GM12878 (cell line): ENCODE measurements around the gene MAPK8IP1. TPM values are rescaled to one million over a fixed set of nuclear protein-coding genes. Genes with fewer than 3 reads are reported as not detected.

Experiments
- CEBPB ChIP-seq, 2 experiments: fragments of 150-350 bp in 1 of 2; IDR thresholded peaks; 2 replicates each; pipeline ENCODE4 v1.6.1; 2012 to 2014; ENCODE audit warnings: low read depth in 2 of 2, low read length in 2 of 2, borderline replicate concordance in 1 of 2, inconsistent platforms in 1 of 2
- DPF2 ChIP-seq: fragments of 450-650 bp; IDR thresholded peaks from 2 replicates; pipeline ENCODE4 v1.6.1; 2017; ENCODE audit warnings: mild to moderate bottlenecking
- FOXM1 ChIP-seq: IDR thresholded peaks from 2 replicates; pipeline ENCODE4 v1.6.1; 2012; ENCODE audit warnings: low read depth, mild to moderate bottlenecking, inconsistent platforms, low read length, moderate library complexity
- IKZF2 ChIP-seq, 2 experiments: fragments of 450-650 bp; IDR thresholded peaks; 2 replicates each; pipeline ENCODE4 v1.6.1; 2017; ENCODE audit warnings: mild to moderate bottlenecking in 2 of 2, moderate library complexity in 2 of 2
- POLR2AphosphoS5 ChIP-seq: IDR thresholded peaks from 2 replicates; pipeline ENCODE4 v1.6.1; 2011; ENCODE audit warnings: mild to moderate bottlenecking, low read length, inconsistent platforms
- RAD51 ChIP-seq: fragments of 450-650 bp; IDR thresholded peaks from 2 replicates; pipeline ENCODE4 v1.6.1; 2016; ENCODE audit warnings: moderate library complexity, mild to moderate bottlenecking, inconsistent platforms
- RUNX3 ChIP-seq: IDR thresholded peaks from 2 replicates; pipeline ENCODE4 v1.6.1; 2012; ENCODE audit warnings: low read length, inconsistent platforms
- SPI1 ChIP-seq: IDR thresholded peaks from 2 replicates; pipeline ENCODE4 v1.6.1; 2011; ENCODE audit warnings: low read depth, mild to moderate bottlenecking, low read length, moderate library complexity, borderline replicate concordance; ENCODE audit not compliant: insufficient read depth
- SREBF2 ChIP-seq: IDR thresholded peaks from 2 replicates; pipeline ENCODE4 v1.6.1; 2012; ENCODE audit warnings: mild to moderate bottlenecking, low read length
- SUPT20H ChIP-seq: IDR thresholded peaks from 2 replicates; pipeline ENCODE4 v1.6.1; 2011; ENCODE audit warnings: low read depth, mild to moderate bottlenecking, low read length, moderate library complexity, borderline replicate concordance; ENCODE audit not compliant: control insufficient read depth
- TARDBP ChIP-seq: IDR thresholded peaks from 2 replicates; pipeline ENCODE4 v1.6.1; 2016; ENCODE audit warnings: borderline replicate concordance
- WRNIP1 ChIP-seq: IDR thresholded peaks from 2 replicates; pipeline ENCODE4 v1.6.1; 2011; ENCODE audit warnings: low read depth, low read length, improper control_type of control experiment, borderline replicate concordance
- polyA plus RNA-seq, 11 experiments: library from polyadenylated mRNA; depleted of rRNA in 4 of 11; unstranded in 6 of 11; stranded (reverse) in 5 of 11; fragments of >200 nt; fragmentation: Nextera tagmentation in 4 of 11; fragmentation: Illumina TruSeq in 1 of 11; extraction: Ambion mirVana in 4 of 11; extraction: Trizol in 1 of 11; gene quantifications; 1 replicate in 1 of 11; 2 replicates in 10 of 11; pipeline versions ENCODE4 v1.2.1 to v1.2.3, GENCODE V29; 2011 to 2016; ENCODE audit warnings: inconsistent platforms in 2 of 11, missing spikeins in 2 of 11, low read depth in 1 of 11
- total RNA-seq, 4 experiments: library from RNA; depleted of rRNA in 3 of 4; stranded (reverse); fragments of >200 nt in 3 of 4; fragmentation: Illumina TruSeq in 1 of 4; extraction: Trizol in 1 of 4; gene quantifications; 2 replicates each; pipeline versions ENCODE4 v1.2.1 to v1.2.3, GENCODE V29; 2013 to 2021
- TF ChIP-seq, protein P1 (sequence below): fragments of 450-650 bp; IDR thresholded peaks from 2 replicates; pipeline ENCODE4 v1.6.1; 2016; ENCODE audit warnings: mild to moderate bottlenecking, moderate library complexity, borderline replicate concordance
- TF ChIP-seq, protein P2 (sequence below): IDR thresholded peaks from 2 replicates; pipeline ENCODE4 v1.6.1; 2011; ENCODE audit warnings: low read depth, low read length, improper control_type of control experiment, borderline replicate concordance
- TF ChIP-seq, protein P3 (sequence below): IDR thresholded peaks from 2 replicates; pipeline ENCODE4 v1.6.1; 2012; ENCODE audit warnings: mild to moderate bottlenecking, low read depth, low read length
- TF ChIP-seq, protein P4 (sequence below): IDR thresholded peaks from 2 replicates; pipeline ENCODE4 v1.6.1; 2012; ENCODE audit warnings: low read depth, low read length, improper control_type of control experiment
- TF ChIP-seq, protein P5 (sequence below): fragments of 450-650 bp; conservative IDR thresholded peaks from 2 replicates; pipeline ENCODE4 v1.6.1; 2017; ENCODE audit warnings: mild to moderate bottlenecking, moderate library complexity

MAPK8IP1 gene
- total and polyA plus RNA-seq, 10 of the 15 experiments (the other 5 are each of a cell fraction or from before 2014, with no cell fraction given), result 0.04 to 0.44 (median 0.11) TPM; not detected in 2

GRCh38 chr11:45930031-45930794 lies 44.8 kb downstream of the MAPK8IP1 start (continued):
- TF ChIP-seq, protein P1, sequence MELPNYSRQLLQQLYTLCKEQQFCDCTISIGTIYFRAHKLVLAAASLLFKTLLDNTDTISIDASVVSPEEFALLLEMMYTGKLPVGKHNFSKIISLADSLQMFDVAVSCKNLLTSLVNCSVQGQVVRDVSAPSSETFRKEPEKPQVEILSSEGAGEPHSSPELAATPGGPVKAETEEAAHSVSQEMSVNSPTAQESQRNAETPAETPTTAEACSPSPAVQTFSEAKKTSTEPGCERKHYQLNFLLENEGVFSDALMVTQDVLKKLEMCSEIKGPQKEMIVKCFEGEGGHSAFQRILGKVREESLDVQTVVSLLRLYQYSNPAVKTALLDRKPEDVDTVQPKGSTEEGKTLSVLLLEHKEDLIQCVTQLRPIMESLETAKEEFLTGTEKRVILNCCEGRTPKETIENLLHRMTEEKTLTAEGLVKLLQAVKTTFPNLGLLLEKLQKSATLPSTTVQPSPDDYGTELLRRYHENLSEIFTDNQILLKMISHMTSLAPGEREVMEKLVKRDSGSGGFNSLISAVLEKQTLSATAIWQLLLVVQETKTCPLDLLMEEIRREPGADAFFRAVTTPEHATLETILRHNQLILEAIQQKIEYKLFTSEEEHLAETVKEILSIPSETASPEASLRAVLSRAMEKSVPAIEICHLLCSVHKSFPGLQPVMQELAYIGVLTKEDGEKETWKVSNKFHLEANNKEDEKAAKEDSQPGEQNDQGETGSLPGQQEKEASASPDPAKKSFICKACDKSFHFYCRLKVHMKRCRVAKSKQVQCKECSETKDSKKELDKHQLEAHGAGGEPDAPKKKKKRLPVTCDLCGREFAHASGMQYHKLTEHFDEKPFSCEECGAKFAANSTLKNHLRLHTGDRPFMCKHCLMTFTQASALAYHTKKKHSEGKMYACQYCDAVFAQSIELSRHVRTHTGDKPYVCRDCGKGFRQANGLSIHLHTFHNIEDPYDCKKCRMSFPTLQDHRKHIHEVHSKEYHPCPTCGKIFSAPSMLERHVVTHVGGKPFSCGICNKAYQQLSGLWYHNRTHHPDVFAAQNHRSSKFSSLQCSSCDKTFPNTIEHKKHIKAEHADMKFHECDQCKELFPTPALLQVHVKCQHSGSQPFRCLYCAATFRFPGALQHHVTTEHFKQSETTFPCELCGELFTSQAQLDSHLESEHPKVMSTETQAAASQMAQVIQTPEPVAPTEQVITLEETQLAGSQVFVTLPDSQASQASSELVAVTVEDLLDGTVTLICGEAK, result peak; percentile 68; the same call in 1 of the 2 replicates
- no peak for TF ChIP-seq SREBF2
- no peak for TF ChIP-seq SUPT20H
- peak; percentile 77 for TF ChIP-seq TARDBP
- TF ChIP-seq RAD51, result no peak
- TF ChIP-seq SPI1, result no peak
- no peak for TF ChIP-seq WRNIP1
- TF ChIP-seq, protein P2, sequence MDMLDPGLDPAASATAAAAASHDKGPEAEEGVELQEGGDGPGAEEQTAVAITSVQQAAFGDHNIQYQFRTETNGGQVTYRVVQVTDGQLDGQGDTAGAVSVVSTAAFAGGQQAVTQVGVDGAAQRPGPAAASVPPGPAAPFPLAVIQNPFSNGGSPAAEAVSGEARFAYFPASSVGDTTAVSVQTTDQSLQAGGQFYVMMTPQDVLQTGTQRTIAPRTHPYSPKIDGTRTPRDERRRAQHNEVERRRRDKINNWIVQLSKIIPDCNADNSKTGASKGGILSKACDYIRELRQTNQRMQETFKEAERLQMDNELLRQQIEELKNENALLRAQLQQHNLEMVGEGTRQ, result no peak; the same call in 1 of the 2 replicates
- TF ChIP-seq, protein P3, sequence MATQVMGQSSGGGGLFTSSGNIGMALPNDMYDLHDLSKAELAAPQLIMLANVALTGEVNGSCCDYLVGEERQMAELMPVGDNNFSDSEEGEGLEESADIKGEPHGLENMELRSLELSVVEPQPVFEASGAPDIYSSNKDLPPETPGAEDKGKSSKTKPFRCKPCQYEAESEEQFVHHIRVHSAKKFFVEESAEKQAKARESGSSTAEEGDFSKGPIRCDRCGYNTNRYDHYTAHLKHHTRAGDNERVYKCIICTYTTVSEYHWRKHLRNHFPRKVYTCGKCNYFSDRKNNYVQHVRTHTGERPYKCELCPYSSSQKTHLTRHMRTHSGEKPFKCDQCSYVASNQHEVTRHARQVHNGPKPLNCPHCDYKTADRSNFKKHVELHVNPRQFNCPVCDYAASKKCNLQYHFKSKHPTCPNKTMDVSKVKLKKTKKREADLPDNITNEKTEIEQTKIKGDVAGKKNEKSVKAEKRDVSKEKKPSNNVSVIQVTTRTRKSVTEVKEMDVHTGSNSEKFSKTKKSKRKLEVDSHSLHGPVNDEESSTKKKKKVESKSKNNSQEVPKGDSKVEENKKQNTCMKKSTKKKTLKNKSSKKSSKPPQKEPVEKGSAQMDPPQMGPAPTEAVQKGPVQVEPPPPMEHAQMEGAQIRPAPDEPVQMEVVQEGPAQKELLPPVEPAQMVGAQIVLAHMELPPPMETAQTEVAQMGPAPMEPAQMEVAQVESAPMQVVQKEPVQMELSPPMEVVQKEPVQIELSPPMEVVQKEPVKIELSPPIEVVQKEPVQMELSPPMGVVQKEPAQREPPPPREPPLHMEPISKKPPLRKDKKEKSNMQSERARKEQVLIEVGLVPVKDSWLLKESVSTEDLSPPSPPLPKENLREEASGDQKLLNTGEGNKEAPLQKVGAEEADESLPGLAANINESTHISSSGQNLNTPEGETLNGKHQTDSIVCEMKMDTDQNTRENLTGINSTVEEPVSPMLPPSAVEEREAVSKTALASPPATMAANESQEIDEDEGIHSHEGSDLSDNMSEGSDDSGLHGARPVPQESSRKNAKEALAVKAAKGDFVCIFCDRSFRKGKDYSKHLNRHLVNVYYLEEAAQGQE, result no peak
- peak; percentile 95 for TF ChIP-seq RUNX3
- TF ChIP-seq, protein P4, sequence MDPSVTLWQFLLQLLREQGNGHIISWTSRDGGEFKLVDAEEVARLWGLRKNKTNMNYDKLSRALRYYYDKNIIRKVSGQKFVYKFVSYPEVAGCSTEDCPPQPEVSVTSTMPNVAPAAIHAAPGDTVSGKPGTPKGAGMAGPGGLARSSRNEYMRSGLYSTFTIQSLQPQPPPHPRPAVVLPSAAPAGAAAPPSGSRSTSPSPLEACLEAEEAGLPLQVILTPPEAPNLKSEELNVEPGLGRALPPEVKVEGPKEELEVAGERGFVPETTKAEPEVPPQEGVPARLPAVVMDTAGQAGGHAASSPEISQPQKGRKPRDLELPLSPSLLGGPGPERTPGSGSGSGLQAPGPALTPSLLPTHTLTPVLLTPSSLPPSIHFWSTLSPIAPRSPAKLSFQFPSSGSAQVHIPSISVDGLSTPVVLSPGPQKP, result peak; percentile 58
- TF ChIP-seq DPF2, result peak; percentile 86
- TF ChIP-seq CEBPB (IDR thresholded peaks at IDR 0.05; ENCODE audit: borderline replicate concordance in 1 of 2, low read depth in 2 of 2, low read length in 2 of 2), result no peak
- peak; percentile 68 to 93; a peak in 3 of 4 replicates for TF ChIP-seq IKZF2 (IDR thresholded peaks at IDR 0.05)
- peak; percentile 85 for TF ChIP-seq FOXM1
- peak; percentile 80; the same call in 1 of the 2 replicates for TF ChIP-seq POLR2AphosphoS5
- TF ChIP-seq, protein P5, sequence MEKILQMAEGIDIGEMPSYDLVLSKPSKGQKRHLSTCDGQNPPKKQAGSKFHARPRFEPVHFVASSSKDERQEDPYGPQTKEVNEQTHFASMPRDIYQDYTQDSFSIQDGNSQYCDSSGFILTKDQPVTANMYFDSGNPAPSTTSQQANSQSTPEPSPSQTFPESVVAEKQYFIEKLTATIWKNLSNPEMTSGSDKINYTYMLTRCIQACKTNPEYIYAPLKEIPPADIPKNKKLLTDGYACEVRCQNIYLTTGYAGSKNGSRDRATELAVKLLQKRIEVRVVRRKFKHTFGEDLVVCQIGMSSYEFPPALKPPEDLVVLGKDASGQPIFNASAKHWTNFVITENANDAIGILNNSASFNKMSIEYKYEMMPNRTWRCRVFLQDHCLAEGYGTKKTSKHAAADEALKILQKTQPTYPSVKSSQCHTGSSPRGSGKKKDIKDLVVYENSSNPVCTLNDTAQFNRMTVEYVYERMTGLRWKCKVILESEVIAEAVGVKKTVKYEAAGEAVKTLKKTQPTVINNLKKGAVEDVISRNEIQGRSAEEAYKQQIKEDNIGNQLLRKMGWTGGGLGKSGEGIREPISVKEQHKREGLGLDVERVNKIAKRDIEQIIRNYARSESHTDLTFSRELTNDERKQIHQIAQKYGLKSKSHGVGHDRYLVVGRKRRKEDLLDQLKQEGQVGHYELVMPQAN, result peak; percentile 68
